ENCODE results near the gene ASIP. TPM values are rescaled to one million over a fixed set of nuclear protein-coding genes. Genes with fewer than 3 reads are reported as not detected.

ASIP gene
- total and polyA plus RNA-seq, 2 of the 4 experiments (the other 2 are of a cell fraction) = not detected

GRCh38 chr20:34310481-34311117 is 69.4 kb downstream of the ASIP start:
- 0 out of 4 replicates have a peak, but pooled peaks cover 0 to 4% of the 10 kb centered on the region in 2 experiments for H3K79me1 ChIP-seq (ENCODE audit: low read depth in 1 of 2, low read length in 2 of 2)
- no peak overlapping the region for H3K4me2 ChIP-seq (ENCODE audit: low read depth, low read length)
- intact Hi-C loops (cut with micrococcal nuclease) = loop anchor here (5.0 kb wide), 5 partner anchors 52 to 397 kb away; partner anchors contain the start of gene ITCH
- no peak overlapping the region for H3K9ac ChIP-seq (ENCODE audit: low read depth, low read length)
- H4K5ac ChIP-seq (ENCODE audit: low read depth, low read length) = no peak overlapping the region
- no peak overlapping the region for H3K4ac ChIP-seq (ENCODE audit: low read depth, low read length)
- no peak overlapping the region for H3K4me3 ChIP-seq (ENCODE audit: insufficient read depth, low read depth, low read length)
- no peak overlapping the region for H4K91ac ChIP-seq (ENCODE audit: insufficient read depth, low read depth, low read length)
- H3K23ac ChIP-seq (ENCODE audit: low read depth, low read length) = no peak overlapping the region
- H2BK5ac ChIP-seq (ENCODE audit: low read depth, low read length, poor library complexity, severe bottlenecking) = no peak overlapping the region
- H2BK20ac ChIP-seq (ENCODE audit: low read depth, low read length) = no peak overlapping the region
- no peak overlapping the region for H3K27ac ChIP-seq (ENCODE audit: insufficient read depth, low read length)
- H2AFZ ChIP-seq (replicated peaks; ENCODE audit: low read length, poor library complexity) = no peak overlapping the region
- H3K4me1 ChIP-seq (ENCODE audit: control insufficient read depth, insufficient read depth, low read length) = no peaks in the 10 kb centered on the region
- peaks cover 3% of the 10 kb centered on the region; the same call in 1 of the 2 replicates for H3K9me1 ChIP-seq (ENCODE audit: insufficient read depth, low read length)
- H3K56ac ChIP-seq (ENCODE audit: extremely low read depth, insufficient read depth, low read length) = no peak overlapping the region
- POLR2A ChIA-PET (ENCODE audit: unreplicated experiment) = interaction anchor here (0.6 kb wide), 1 partner anchor 40 kb away, joined by 3 read pairs; no protein-coding TSS in a partner anchor
- 93% methylated on average over 8 of the region's 19 CpGs; no CpG with 5 or more reads in 1 of the 2 experiments for WGBS, 2 experiments (ENCODE audit: extremely low coverage in 2 of 2, insufficient read length in 1 of 2)
- dilution Hi-C loops (cut with HindIII; ENCODE audit: low sequenced_read_pairs, unreplicated experiment) = no loop called here
- no peak overlapping the region for H4K8ac ChIP-seq (ENCODE audit: low read depth in 2 of 2, low read length in 2 of 2)
- DNase-seq (no peak), ATAC-seq (ENCODE audit: low read depth) (no peak)
- no peaks in the 10 kb centered on the region for H3K36me3 ChIP-seq (ENCODE audit: control insufficient read depth, insufficient read depth, low read length)
- CTCF ChIA-PET = interaction anchor here (0.8 to 2.8 kb wide), 2 partner anchors 53 to 162 kb away, joined by 3 to 15 read pairs; no protein-coding TSS in a partner anchor
- H3K9me3 ChIP-seq (ENCODE audit: control insufficient read depth, insufficient read depth, low read length) = no peaks in the 10 kb centered on the region
- in situ Hi-C loops (cut with MboI; ENCODE audit: low sequenced_read_pairs) = loop anchor here (5.0 to 10.0 kb wide), 2 partner anchors 164 to 207 kb away; partner anchors contain the start of gene DYNLRB1
- no TSS peak for BruUV-seq (replicated peaks)
- no peaks in the 10 kb centered on the region for H3K27me3 ChIP-seq (ENCODE audit: control insufficient read depth, insufficient read depth, low read length)
- no peak overlapping the region for H3K14ac ChIP-seq (replicated peaks; ENCODE audit: low read depth, low read length)
- H2AK9ac ChIP-seq (replicated peaks; ENCODE audit: low read depth, low read length, poor library complexity) = no peak overlapping the region
- no peak overlapping the region for H2BK15ac ChIP-seq (ENCODE audit: low read depth, low read length)
- no peak overlapping the region for H2BK120ac ChIP-seq (ENCODE audit: low read depth, low read length)
- TF ChIP-seq MAFK (IDR thresholded peaks at IDR 0.05; ENCODE audit: low read depth, low read length) (no peak), NFE2L2 (IDR thresholded peaks at IDR 0.05; ENCODE audit: low read depth, low read length) (no peak), CEBPB (IDR thresholded peaks at IDR 0.05; ENCODE audit: low read depth, low read length) (no peak), RCOR1 (IDR thresholded peaks at IDR 0.05; ENCODE audit: insufficient replicate concordance, low read length) (no peak), FOS (IDR thresholded peaks at IDR 0.05; ENCODE audit: low read depth, low read length) (no peak), SMC3 (IDR thresholded peaks at IDR 0.05; ENCODE audit: low read depth, low read length) (no peak), USF2 (IDR thresholded peaks at IDR 0.05; ENCODE audit: low read depth, low read length) (no peak), RAD21 (IDR thresholded peaks at IDR 0.05; ENCODE audit: low read length) (no peak), CHD1 (IDR thresholded peaks at IDR 0.05; ENCODE audit: low read depth, low read length) (no peak), RFX5 (IDR thresholded peaks at IDR 0.05; ENCODE audit: low read depth, low read length) (no peak), MXI1 (IDR thresholded peaks at IDR 0.05; ENCODE audit: borderline replicate concordance, low read depth, low read length) (no peak), MAZ (IDR thresholded peaks at IDR 0.05; ENCODE audit: borderline replicate concordance, low read depth, low read length) (no peak), BHLHE40 (IDR thresholded peaks at IDR 0.05; ENCODE audit: low read depth, low read length) (no peak), POLR2A (IDR thresholded peaks at IDR 0.05; ENCODE audit: low read depth, low read length) (no peak), ELK1 (IDR thresholded peaks at IDR 0.05; ENCODE audit: borderline replicate concordance, low read depth, low read length) (no peak)
- H3K18ac ChIP-seq (ENCODE audit: low read depth, low read length) = no peak overlapping the region
- H2AK5ac ChIP-seq (ENCODE audit: low read depth, low read length) = no peak overlapping the region
- H4K20me1 ChIP-seq (ENCODE audit: insufficient read depth, low read length) = no peaks in the 10 kb centered on the region
